Measurements from ENCODE around the gene NSD1. TPM values are rescaled to one million over a fixed set of nuclear protein-coding genes. Genes with fewer than 3 reads are reported as not detected.

NSD1 gene
- total and polyA plus RNA-seq, 9 of the 15 experiments (the other 6 are each of a cell fraction or from before 2014, with no cell fraction given) = 3.8 to 51.0 (median 24.7) TPM

GRCh38 chr5:177300236-177300880, 166.8 kb downstream of the NSD1 start (continued):
- TF ChIP-seq CHD2 (IDR thresholded peaks at IDR 0.05; ENCODE audit: low read depth, low read length) (no peak), CTBP1 (IDR thresholded peaks at IDR 0.05; ENCODE audit: borderline replicate concordance) (peak; percentile 62; the same call in 1 of the 2 replicates), PCBP1 (IDR thresholded peaks at IDR 0.05; ENCODE audit: low read depth, low read length, poor library complexity, severe bottlenecking) (no peak), POLR2H (tag; IDR thresholded peaks at IDR 0.05; ENCODE audit: low read depth) (no peak), SNIP1 (IDR thresholded peaks at IDR 0.05; ENCODE audit: low read depth) (no peak), DNMT1 (IDR thresholded peaks at IDR 0.05) (no peak), ZNF408 (CRISPR knock-in tag; IDR thresholded peaks at IDR 0.05; ENCODE audit: low read depth) (no peak), MCM2 (IDR thresholded peaks at IDR 0.05; ENCODE audit: low read depth) (no peak), SIRT6 (IDR thresholded peaks at IDR 0.05; ENCODE audit: low read depth, low read length) (no peak), NFIX (CRISPR knock-in tag; IDR thresholded peaks at IDR 0.05; ENCODE audit: low read depth) (no peak), TEAD4 (IDR thresholded peaks at IDR 0.05; ENCODE audit: low read length) (no peak), TEAD4 (CRISPR knock-in tag; IDR thresholded peaks at IDR 0.05; ENCODE audit: borderline replicate concordance) (no peak), ATF6 (CRISPR knock-in tag; IDR thresholded peaks at IDR 0.05) (no peak), NCOA4 (IDR thresholded peaks at IDR 0.05; ENCODE audit: partially characterized antibody) (no peak), POLR2G (IDR thresholded peaks at IDR 0.05; ENCODE audit: low read depth, low read length) (no peak), SFPQ (IDR thresholded peaks at IDR 0.05; ENCODE audit: low read depth, low read length) (no peak), XRCC4 (IDR thresholded peaks at IDR 0.05; ENCODE audit: extremely low read depth, insufficient read depth, insufficient read length) (no peak), FOXP1 (CRISPR knock-in tag; IDR thresholded peaks at IDR 0.05) (0 out of 2 replicates have a peak, but pooled peaks have one; percentile 34), ILF3 (IDR thresholded peaks at IDR 0.05; ENCODE audit: borderline replicate concordance) (no peak), ZNF263 (CRISPR knock-in tag; IDR thresholded peaks at IDR 0.05; ENCODE audit: borderline replicate concordance) (no peak), NFIC (IDR thresholded peaks at IDR 0.05) (no peak), ZNF780A (CRISPR knock-in tag; IDR thresholded peaks at IDR 0.05) (no peak), BDP1 (IDR thresholded peaks at IDR 0.05; ENCODE audit: insufficient read depth, insufficient read length) (no peak), FOXM1 (IDR thresholded peaks at IDR 0.05; ENCODE audit: low read depth) (peak; percentile 25; the same call in 1 of the 2 replicates), FOXM1 (CRISPR knock-in tag; IDR thresholded peaks at IDR 0.05; ENCODE audit: low read depth) (no peak)
- TF ChIP-seq, protein P1, sequence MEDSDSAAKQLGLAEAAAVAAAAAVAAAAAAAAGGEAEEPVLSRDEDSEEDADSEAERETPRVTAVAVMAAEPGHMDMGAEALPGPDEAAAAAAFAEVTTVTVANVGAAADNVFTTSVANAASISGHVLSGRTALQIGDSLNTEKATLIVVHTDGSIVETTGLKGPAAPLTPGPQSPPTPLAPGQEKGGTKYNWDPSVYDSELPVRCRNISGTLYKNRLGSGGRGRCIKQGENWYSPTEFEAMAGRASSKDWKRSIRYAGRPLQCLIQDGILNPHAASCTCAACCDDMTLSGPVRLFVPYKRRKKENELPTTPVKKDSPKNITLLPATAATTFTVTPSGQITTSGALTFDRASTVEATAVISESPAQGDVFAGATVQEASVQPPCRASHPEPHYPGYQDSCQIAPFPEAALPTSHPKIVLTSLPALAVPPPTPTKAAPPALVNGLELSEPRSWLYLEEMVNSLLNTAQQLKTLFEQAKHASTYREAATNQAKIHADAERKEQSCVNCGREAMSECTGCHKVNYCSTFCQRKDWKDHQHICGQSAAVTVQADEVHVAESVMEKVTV (CRISPR knock-in tag; IDR thresholded peaks at IDR 0.05) = no peak

All from K562 (cell line).